ENCODE measurements around the gene SULT6B1. TPM values are rescaled to one million over a fixed set of nuclear protein-coding genes. Genes with fewer than 3 reads are reported as not detected.
A peak's percentile ranks its signal among the peaks of the same experiment; 100 is the strongest.
"Not testable (repeated sequence)": the region's sequence is repeated elsewhere in the genome, so short reads cannot be mapped to it uniquely, and the experiment has no call there.

The SULT6B1 gene
- total RNA-seq, 1 experiment from 2014 or later = not detected

DNA sequence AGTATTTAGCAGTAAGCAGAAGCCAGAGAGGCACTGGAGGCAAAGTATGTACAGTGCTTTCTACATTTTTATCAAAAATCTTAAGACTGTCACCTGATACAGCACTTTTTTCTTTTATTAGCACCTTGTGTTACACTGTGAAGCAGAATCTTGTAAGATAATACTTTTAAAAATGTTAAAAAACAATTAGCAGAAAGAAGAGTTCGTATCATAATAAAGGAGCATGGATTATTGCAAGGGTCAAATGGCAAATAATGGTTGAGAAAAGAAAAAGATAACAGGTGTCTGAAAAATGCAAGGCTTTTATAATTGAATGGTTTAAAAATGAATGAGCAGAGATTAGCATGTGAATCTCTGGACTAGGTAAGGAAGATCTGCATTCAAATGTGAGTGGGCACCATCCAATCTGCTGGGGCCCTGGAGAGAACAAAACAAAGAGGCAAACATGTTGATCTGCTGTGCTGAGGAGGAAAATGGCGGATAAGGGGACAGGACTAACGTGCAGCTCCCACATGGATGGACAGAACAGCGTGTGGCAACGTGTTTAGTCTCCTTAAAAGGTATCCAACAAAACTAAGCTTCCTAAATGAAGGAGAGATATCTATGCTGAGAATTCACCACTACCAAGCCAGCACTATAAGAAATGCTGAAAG, 17.3 kb upstream of the SULT6B1 start:
- Histone ChIP-seq H2BK12ac (ENCODE audit: insufficient read length, low read depth, low read length) (no peak overlapping the region), H3K4me2 (ENCODE audit: insufficient read depth, insufficient read length, low read length) (no peak overlapping the region)
- peaks cover 59 to 61% of the 10 kb centered on the region in 2 experiments for H3K4me1 Mint-ChIP-seq

GRCh38 chr2:37205071-37205661, 16.7 kb upstream of the SULT6B1 start:
- not testable (repeated sequence) for H3K4me2 ChIP-seq (ENCODE audit: insufficient read depth, insufficient read length, low read length); H3K27me3 ChIP-seq (ENCODE audit: insufficient read depth, low read length); H4K5ac ChIP-seq (ENCODE audit: insufficient read length, low read depth, low read length); H3K56ac ChIP-seq (ENCODE audit: insufficient read length, low read depth, low read length); H2BK12ac ChIP-seq (ENCODE audit: insufficient read length, low read depth, low read length); H3K9ac ChIP-seq (ENCODE audit: extremely low read depth, insufficient read length, low read length); H2BK20ac ChIP-seq (ENCODE audit: low read depth, low read length, poor library complexity, severe bottlenecking); H2BK5ac ChIP-seq (ENCODE audit: insufficient read length, low read length); H4K91ac ChIP-seq (ENCODE audit: insufficient read length, low read depth, low read length); H4K8ac ChIP-seq (replicated peaks; ENCODE audit: insufficient read length, low read depth, low read length); H2BK120ac ChIP-seq (ENCODE audit: low read depth, low read length, poor library complexity, severe bottlenecking); H3K27me3 Mint-ChIP-seq (ENCODE audit: low read depth); H2AK5ac ChIP-seq (ENCODE audit: insufficient read length, low read length); H3K79me2 ChIP-seq (ENCODE audit: insufficient read depth, low read length); H2BK15ac ChIP-seq (ENCODE audit: low read depth, low read length); H3K18ac ChIP-seq (ENCODE audit: insufficient read length, low read depth, low read length); H3K14ac ChIP-seq (ENCODE audit: insufficient read depth, low read length); H3K4ac ChIP-seq (ENCODE audit: low read depth, low read length); H3K23me2 ChIP-seq (ENCODE audit: insufficient read length, low read depth, low read length, poor library complexity, severe bottlenecking); H3K79me1 ChIP-seq (ENCODE audit: insufficient read depth, low read depth, low read length, poor library complexity, severe bottlenecking); H3T11ph ChIP-seq (ENCODE audit: low read length); H3K23ac ChIP-seq (ENCODE audit: insufficient read length, low read depth, low read length); H3K4me1 ChIP-seq (ENCODE audit: insufficient read depth, low read length); H2AFZ ChIP-seq (ENCODE audit: low read length); H4K20me1 ChIP-seq (ENCODE audit: control insufficient read depth, insufficient read depth, insufficient read length)
- WGBS (ENCODE audit: extremely low coverage, insufficient read length, low lambda C conversion rate) = no CpG with 5 or more reads among the region's 8 CpGs
- Mint-ChIP-seq H3K4me1 (peaks cover 62 to 64% of the 10 kb centered on the region in 2 experiments), H3K36me3 (ENCODE audit: insufficient read depth in 1 of 3, low read depth in 3 of 3) (peaks cover 81 to 91% (median 88%) of the 10 kb centered on the region in 3 experiments), H3K9me3 (peaks cover 42 to 52% of the 10 kb centered on the region in 2 experiments), H3K4me3 (peak overlapping the region; percentile 30 to 63), H3K27ac (peak overlapping the region; percentile 72 to 99 (median 98))
- peaks cover 15% of the 10 kb centered on the region for H3K9me3 ChIP-seq (ENCODE audit: control insufficient read depth, low read depth, low read length)
- DNase-seq = peak; percentile 68
- peak overlapping the region; percentile 87 for H3K27ac ChIP-seq (ENCODE audit: insufficient read length, low read depth, low read length)

More for the DNA sequence above, 17.3 kb upstream of the SULT6B1 start:
- Histone ChIP-seq H3K9me3 (ENCODE audit: control insufficient read depth, low read depth, low read length) (peaks cover 21% of the 10 kb centered on the region), H3K9ac (ENCODE audit: extremely low read depth, insufficient read length, low read length) (no peak overlapping the region), H3K23me2 (ENCODE audit: insufficient read length, low read depth, low read length, poor library complexity, severe bottlenecking) (no peaks in the 10 kb centered on the region), H3K27me3 (ENCODE audit: insufficient read depth, low read length) (no peaks in the 10 kb centered on the region), H2AFZ (ENCODE audit: low read length) (no peak overlapping the region), H3K4me1 (ENCODE audit: insufficient read depth, low read length) (no peaks in the 10 kb centered on the region), H3K79me2 (ENCODE audit: insufficient read depth, low read length) (no peaks in the 10 kb centered on the region; the same call in 1 of the 2 replicates), H4K20me1 (ENCODE audit: control insufficient read depth, insufficient read depth, insufficient read length) (no peaks in the 10 kb centered on the region), H2BK20ac (ENCODE audit: low read depth, low read length, poor library complexity, severe bottlenecking) (no peak overlapping the region), H3K4ac (ENCODE audit: low read depth, low read length) (no peak overlapping the region; the same call in 1 of the 2 replicates), H4K8ac (replicated peaks; ENCODE audit: insufficient read length, low read depth, low read length) (no peak overlapping the region), H3T11ph (ENCODE audit: low read length) (no peak overlapping the region), H2BK5ac (ENCODE audit: insufficient read length, low read length) (no peak overlapping the region), H4K5ac (ENCODE audit: insufficient read length, low read depth, low read length) (peak overlapping the region; percentile 5), H2BK120ac (ENCODE audit: low read depth, low read length, poor library complexity, severe bottlenecking) (peak overlapping the region; percentile 70), H3K14ac (ENCODE audit: insufficient read depth, low read length) (peak overlapping the region; percentile 9; the same call in 1 of the 2 replicates), H3K23ac (ENCODE audit: insufficient read length, low read depth, low read length) (no peak overlapping the region), H3K18ac (ENCODE audit: insufficient read length, low read depth, low read length) (no peak overlapping the region), H3K79me1 (ENCODE audit: insufficient read depth, low read depth, low read length, poor library complexity, severe bottlenecking) (no peaks in the 10 kb centered on the region), H3K56ac (ENCODE audit: insufficient read length, low read depth, low read length) (peak overlapping the region; percentile 9), H2AK5ac (ENCODE audit: insufficient read length, low read length) (peak overlapping the region; percentile 58), H3K27ac (ENCODE audit: insufficient read length, low read depth, low read length) (peak overlapping the region; percentile 87), H2BK15ac (ENCODE audit: low read depth, low read length) (no peak overlapping the region), H4K91ac (ENCODE audit: insufficient read length, low read depth, low read length) (no peak overlapping the region)
- Mint-ChIP-seq H3K4me3 (peak overlapping the region; percentile 30 to 31; a peak in 4 of 5 replicates), H3K27ac (peak overlapping the region; percentile 72 to 99 (median 98)), H3K27me3 (ENCODE audit: low read depth) (no peaks in the 10 kb centered on the region), H3K9me3 (peaks cover 42 to 57% of the 10 kb centered on the region in 2 experiments), H3K36me3 (ENCODE audit: insufficient read depth in 1 of 3, low read depth in 3 of 3) (peaks cover 87 to 92% (median 90%) of the 10 kb centered on the region in 3 experiments)
- WGBS (ENCODE audit: extremely low coverage, insufficient read length, low lambda C conversion rate) = no CpG with 5 or more reads among the region's 5 CpGs
- TF ChIP-seq CTCF (conservative IDR thresholded peaks at IDR 0.05) = no peak
- peak; percentile 83 for DNase-seq
